GM12801 (cell line): Measurements from ENCODE around the gene GOLGA6C.

ENCODE experiments used
- TF ChIP-seq, protein P1 (sequence below): IDR thresholded peaks from one replicate; pipeline ENCODE4 v1.5.1; 2011; ENCODE audit warnings: control low read depth; ENCODE audit not compliant: insufficient read length; ENCODE audit errors: extremely low read depth

GOLGA6C gene

DNA sequence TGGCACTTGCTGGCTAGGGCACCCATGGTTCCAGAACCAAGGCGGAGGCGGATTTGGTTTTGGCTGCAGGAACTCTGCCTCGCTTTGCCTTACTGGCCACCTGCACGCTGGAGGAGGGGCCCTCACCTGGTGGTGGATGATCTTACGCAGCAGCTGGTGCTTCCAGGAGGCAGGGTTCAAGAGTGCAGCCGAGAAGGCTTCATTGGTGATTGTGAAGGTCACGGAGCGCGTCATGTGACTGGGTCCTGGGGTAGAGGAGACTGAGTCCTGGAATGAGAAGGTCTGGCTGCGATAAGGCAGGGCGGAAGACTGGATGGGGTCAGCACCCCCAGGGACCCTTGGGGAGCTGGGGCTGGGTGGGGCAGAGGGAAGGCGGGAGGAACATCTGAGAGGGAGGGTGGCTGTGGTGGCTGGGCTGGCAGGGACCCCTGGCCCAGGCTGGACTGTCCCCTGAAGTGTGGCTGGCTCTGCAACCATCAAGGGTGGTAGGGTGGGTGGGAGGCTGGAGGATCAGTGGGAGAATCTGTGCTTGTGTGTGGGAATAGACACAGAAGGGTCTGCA is 25.8 kb upstream of the GOLGA6C start:
- TF ChIP-seq, protein P1, sequence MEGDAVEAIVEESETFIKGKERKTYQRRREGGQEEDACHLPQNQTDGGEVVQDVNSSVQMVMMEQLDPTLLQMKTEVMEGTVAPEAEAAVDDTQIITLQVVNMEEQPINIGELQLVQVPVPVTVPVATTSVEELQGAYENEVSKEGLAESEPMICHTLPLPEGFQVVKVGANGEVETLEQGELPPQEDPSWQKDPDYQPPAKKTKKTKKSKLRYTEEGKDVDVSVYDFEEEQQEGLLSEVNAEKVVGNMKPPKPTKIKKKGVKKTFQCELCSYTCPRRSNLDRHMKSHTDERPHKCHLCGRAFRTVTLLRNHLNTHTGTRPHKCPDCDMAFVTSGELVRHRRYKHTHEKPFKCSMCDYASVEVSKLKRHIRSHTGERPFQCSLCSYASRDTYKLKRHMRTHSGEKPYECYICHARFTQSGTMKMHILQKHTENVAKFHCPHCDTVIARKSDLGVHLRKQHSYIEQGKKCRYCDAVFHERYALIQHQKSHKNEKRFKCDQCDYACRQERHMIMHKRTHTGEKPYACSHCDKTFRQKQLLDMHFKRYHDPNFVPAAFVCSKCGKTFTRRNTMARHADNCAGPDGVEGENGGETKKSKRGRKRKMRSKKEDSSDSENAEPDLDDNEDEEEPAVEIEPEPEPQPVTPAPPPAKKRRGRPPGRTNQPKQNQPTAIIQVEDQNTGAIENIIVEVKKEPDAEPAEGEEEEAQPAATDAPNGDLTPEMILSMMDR: no peak

DNA sequence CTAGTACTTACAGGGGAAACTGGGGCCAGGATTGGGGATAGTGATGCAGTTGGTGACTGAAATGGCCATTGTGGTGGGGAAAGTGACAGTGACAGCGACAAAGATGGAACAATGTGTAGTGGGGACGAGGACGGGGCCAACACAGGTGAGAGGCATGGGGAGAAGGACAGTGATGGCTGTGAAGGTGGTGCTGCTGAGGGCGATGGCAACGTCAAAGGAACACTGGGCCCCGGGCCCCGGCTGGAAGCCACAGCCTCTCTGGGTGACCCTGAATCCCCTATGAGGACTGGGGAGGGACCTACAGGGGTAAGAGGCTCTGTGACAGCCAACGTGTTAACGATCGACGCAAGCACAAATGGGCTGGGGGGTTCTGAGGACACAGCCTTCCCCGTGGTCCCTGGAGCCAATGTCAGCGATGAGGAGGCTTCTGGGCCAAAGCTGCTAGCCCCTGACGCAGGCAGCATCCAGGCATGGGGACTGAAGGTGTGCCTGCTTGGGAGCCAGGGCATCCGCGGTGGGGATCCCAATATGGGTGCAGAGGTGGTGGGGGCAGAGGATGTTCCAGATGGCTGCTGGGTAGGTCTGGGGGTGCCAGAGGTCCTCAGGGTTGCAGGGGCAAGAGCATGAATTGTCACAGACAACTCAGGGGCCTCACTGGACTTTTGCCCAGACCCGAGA is 25.2 kb upstream of the GOLGA6C start:
- TF ChIP-seq, protein P1: no peak

DNA sequence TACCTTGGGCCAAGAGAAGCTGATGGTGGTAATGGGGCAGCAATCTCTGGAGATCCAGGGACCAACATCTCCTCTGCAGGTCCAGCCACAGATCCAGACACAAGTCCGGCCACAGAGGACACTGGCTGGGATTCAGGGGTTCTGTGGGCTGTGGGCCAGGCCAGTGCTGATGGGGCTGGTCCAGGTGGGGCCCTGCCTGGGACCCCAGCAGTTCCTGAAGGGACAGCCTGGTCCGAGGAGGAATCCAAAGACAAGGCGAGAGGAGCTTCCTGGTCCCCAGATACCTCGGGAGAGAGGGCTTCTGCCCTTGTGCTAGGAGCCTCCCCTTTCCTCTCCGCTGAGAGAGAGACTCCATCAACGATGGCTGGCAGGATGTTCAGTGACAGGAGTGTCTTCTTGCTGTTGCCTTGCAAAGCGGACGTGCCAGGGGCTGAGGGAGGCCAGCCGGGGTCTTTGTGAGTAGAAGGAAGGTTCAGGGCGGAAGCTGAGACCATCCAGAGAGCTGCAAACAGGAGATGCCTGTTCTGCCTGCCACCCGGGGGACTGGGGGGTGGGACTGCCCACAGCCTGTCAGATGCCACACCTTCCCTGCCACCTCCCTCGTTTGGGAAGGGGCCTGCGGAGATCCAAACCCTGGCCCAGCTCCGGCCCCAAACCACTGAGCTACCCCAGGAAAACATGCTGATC is 24.5 kb upstream of the GOLGA6C start:
- TF ChIP-seq, protein P1: no peak

DNA sequence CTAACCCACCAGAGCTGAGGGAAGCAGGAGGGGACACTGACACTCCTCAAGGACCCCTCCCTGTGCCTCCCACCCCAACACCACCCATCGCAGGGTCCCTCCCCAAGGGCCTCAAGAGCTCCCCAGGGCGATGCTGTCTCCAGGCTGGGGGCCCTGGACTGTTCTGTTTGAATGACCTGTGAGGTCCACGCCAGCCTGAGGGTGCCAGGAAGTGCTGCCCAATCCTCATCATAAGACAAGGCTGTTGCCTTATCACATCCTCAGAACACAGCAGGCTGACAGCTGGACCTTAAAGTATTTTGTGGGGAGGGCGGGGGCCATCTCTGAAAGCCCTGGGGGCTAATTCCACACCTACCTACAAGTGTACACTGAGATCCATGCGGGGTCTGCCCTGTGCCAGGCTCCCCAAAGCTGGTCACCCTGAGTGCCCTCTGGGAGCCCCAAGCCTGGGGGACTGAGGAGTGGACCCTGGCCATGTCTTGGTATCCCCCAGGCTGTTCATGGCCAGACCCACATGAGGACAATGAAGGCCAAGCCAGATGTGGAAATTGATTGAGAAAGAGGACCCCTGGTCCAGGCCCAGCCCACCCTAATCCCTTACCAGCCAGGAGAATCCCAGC is 23.8 kb upstream of the GOLGA6C start:
- TF ChIP-seq, protein P1: no peak

DNA sequence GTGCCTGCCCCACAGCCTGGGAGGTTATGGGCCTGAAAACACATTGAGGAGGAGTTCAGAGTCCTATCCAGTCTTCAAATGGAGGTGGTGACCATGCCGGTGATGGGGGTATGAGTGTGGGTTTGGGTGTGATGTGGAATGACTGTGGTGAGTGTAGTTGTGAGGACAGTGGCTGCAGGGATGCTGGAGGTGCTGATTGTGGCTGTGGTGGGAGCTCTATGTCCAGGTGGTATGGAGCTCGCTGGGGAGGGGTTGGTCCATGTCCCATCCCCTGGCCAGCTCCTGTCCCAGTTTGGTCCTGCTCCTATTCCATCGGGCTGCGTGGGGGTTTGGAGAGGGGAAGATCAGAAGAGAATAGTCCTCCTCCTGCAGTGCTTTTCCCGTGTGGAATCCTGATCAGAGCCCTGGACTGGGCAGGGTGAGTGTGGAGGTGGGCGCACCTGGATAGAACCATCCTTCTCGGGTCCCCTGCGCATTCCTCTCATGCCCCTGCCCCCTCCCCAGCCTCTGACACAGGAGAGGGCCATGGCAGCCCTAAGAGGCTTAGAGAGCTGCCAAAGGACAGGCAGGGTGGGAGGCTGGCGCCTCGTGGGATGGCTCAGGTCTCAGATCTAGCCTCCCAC is 23.0 kb upstream of the GOLGA6C start:
- TF ChIP-seq, protein P1: no peak

DNA sequence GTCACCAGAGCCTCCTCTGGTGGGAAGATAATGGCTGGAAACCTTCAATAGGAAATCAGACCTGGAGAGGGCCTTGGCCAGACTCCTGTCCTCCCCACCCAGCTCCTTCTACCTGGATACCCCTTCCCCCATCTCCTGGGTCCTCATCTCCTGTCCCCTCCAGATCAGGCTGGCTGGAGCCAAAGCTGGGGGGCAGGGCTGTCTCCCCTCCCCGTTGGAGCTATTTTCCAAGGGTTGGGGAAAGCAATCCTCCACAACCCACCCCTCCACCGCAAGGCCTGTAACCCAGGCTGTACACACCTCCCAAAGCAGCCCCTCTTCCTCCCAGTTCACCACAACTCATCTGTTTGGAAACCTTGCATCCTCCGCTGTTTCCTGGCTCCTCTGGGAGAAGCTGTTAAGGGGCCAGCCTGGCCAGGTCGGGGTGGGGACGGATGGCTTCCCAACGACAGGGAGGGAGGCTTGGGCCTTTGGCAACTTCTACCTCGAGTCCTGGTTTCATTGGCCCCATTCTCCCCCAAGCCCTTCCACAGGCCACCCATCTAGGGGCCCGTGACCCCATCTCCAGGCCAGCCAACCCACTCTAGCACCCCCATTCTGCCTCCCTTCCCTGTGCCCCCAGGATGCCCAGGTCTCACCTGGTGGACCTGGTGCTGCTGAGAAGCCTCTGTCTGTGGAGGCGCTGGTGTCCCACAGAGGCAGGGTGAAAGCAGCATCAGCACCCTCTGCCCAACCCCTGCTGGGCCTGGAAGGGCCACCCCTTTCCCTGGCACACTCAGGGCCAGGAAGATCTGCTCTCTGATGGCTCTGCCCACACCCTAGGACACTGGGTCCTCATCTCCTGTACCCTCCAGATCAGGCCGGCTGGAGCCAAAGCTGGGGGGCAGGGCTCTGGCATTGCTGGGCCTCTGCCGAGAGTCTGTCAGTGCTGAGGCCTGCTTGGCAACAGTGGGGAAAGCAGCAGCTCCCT is 22.1 kb upstream of the GOLGA6C start:
- TF ChIP-seq, protein P1: no peak
